Loucy (cell line): ENCODE measurements around the gene NAB1.

Experiments
- EZH2phosphoT487 ChIP-seq: fragments of 200-600 bp; IDR thresholded peaks from 2 replicates; pipeline ENCODE4 v1.6.1; 2018; ENCODE audit warnings: antibody characterized with exemption, mild to moderate bottlenecking, moderate library complexity, borderline replicate concordance
- TF ChIP-seq, protein P1 (sequence below): fragments of 200-600 bp; sonication (generic); conservative IDR thresholded peaks from 2 replicates; pipeline ENCODE4 v1.5.1; 2014; ENCODE audit warnings: mild to moderate bottlenecking, antibody characterized with exemption, low read length

DNA sequence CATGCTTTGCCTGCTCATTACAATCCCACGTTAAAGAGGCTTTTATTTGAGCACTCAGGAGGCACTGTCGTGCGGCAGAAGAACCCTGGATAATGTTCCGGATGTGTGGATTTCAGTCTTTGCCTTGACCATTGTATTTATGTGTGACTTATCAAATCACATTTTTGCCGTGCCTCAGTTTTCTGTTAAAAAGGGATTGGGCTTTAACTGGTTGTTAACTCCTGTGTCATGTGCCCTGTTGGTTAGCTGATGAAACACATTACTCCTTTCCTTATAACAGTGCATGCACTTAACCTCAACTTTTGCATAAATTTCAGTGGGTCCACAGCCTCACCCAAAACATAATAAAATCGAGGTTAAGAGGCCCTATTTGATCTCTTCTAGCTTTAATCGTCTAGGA, 52.7 kb downstream of the NAB1 start:
- TF ChIP-seq, protein P1, sequence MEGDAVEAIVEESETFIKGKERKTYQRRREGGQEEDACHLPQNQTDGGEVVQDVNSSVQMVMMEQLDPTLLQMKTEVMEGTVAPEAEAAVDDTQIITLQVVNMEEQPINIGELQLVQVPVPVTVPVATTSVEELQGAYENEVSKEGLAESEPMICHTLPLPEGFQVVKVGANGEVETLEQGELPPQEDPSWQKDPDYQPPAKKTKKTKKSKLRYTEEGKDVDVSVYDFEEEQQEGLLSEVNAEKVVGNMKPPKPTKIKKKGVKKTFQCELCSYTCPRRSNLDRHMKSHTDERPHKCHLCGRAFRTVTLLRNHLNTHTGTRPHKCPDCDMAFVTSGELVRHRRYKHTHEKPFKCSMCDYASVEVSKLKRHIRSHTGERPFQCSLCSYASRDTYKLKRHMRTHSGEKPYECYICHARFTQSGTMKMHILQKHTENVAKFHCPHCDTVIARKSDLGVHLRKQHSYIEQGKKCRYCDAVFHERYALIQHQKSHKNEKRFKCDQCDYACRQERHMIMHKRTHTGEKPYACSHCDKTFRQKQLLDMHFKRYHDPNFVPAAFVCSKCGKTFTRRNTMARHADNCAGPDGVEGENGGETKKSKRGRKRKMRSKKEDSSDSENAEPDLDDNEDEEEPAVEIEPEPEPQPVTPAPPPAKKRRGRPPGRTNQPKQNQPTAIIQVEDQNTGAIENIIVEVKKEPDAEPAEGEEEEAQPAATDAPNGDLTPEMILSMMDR = no peak
- TF ChIP-seq EZH2phosphoT487 = no peak
